ENCODE results near the gene OPTN.
"Not testable (repeated sequence)": the region's sequence is repeated elsewhere in the genome, so short reads cannot be mapped to it uniquely, and the experiment has no call there.

OPTN gene

GRCh38 chr10:13099666-13100348 is at the start of gene OPTN:
OPTN (plus strand) TSS chr10:13100163; CDS start chr10:13109123, 8,960 bp downstream.
- peak; percentile 94 for DNase-seq

- DNase-seq, result no peak
Observed at GRCh38 chr10:13051126-13051694, 48.8 kb upstream of the OPTN start.

- not testable (repeated sequence) for DNase-seq
Observed at GRCh38 chr10:13053208-13053607, 46.8 kb upstream of the OPTN start.

- DNase-seq, result peak; percentile 77
Observed at GRCh38 chr10:13053794-13054462, 46.0 kb upstream of the OPTN start.

- peak; percentile 76 for DNase-seq
Observed at GRCh38 chr10:13054844-13055243, 45.1 kb upstream of the OPTN start.

- DNase-seq, result peak; percentile 61
Observed at GRCh38 chr10:13056456-13057077, 43.4 kb upstream of the OPTN start.

GRCh38 chr10:13062803-13063202 is 37.2 kb upstream of the OPTN start:
- no peak for DNase-seq

GRCh38 chr10:13066527-13066926 is 33.4 kb upstream of the OPTN start:
- no peak for DNase-seq

- no peak for DNase-seq
Observed at GRCh38 chr10:13067431-13067830, 32.5 kb upstream of the OPTN start.

GRCh38 chr10:13068071-13068470 is 31.9 kb upstream of the OPTN start:
- DNase-seq, result no peak

- DNase-seq, result no peak
Observed at GRCh38 chr10:13068484-13068883, 31.5 kb upstream of the OPTN start.

GRCh38 chr10:13072339-13072738 is 27.6 kb upstream of the OPTN start:
- no peak for DNase-seq

GRCh38 chr10:13074563-13075451 is 25.2 kb upstream of the OPTN start:
- DNase-seq, result peak; percentile 86

- no peak for DNase-seq
Observed at GRCh38 chr10:13078912-13079775, 20.8 kb upstream of the OPTN start.

- no peak for DNase-seq
Observed at GRCh38 chr10:13079776-13080050, 20.2 kb upstream of the OPTN start.

GRCh38 chr10:13080643-13081042 is 19.3 kb upstream of the OPTN start:
- DNase-seq, result no peak

GRCh38 chr10:13083700-13084099 is 16.3 kb upstream of the OPTN start:
- not testable (repeated sequence) for DNase-seq

- DNase-seq, result no peak
Observed at GRCh38 chr10:13086056-13086455, 13.9 kb upstream of the OPTN start.

- DNase-seq, result no peak
Observed at GRCh38 chr10:13087601-13087985, 12.4 kb upstream of the OPTN start.

GRCh38 chr10:13087986-13088618 is 11.9 kb upstream of the OPTN start:
- DNase-seq, result no peak

GRCh38 chr10:13089345-13089744 is 10.6 kb upstream of the OPTN start:
- no peak for DNase-seq

GRCh38 chr10:13090289-13090688 is 9.7 kb upstream of the OPTN start:
- DNase-seq, result no peak
